ENCODE measurements around the gene ENPP5.

DNA sequence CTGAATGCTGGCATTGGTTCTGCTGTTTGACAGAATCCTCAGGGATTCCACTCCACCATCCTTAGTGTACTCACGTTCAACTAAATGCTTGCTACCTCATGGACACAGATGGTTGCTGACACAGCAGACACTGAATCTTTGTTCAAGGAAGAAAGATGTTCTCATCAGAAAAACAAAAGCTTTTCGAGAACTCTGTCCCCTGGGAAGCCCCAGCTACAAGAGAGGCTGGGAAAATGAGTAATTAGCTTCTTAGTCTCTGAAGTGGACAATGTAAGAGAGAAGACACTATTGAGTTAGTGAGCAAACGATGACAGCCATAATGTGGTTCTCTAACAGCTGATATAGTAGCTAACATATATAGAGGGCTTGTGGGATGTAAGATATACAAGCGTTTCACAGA lies 30.9 kb upstream of the ENPP5 start:
- TF ChIP-seq ZNF8 (CRISPR knock-in tag; IDR thresholded peaks at IDR 0.05): no peak
- TF ChIP-seq ZFP3 (CRISPR knock-in tag; IDR thresholded peaks at IDR 0.05): no peak
- TF ChIP-seq BACH2 (CRISPR knock-in tag; IDR thresholded peaks at IDR 0.05; ENCODE audit: borderline replicate concordance): no peak
- TF ChIP-seq, protein P1, sequence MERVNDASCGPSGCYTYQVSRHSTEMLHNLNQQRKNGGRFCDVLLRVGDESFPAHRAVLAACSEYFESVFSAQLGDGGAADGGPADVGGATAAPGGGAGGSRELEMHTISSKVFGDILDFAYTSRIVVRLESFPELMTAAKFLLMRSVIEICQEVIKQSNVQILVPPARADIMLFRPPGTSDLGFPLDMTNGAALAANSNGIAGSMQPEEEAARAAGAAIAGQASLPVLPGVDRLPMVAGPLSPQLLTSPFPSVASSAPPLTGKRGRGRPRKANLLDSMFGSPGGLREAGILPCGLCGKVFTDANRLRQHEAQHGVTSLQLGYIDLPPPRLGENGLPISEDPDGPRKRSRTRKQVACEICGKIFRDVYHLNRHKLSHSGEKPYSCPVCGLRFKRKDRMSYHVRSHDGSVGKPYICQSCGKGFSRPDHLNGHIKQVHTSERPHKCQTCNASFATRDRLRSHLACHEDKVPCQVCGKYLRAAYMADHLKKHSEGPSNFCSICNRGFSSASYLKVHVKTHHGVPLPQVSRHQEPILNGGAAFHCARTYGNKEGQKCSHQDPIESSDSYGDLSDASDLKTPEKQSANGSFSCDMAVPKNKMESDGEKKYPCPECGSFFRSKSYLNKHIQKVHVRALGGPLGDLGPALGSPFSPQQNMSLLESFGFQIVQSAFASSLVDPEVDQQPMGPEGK (CRISPR knock-in tag; IDR thresholded peaks at IDR 0.05; ENCODE audit: borderline replicate concordance): no peak

All from SK-N-SH treated with all-trans-retinoic acid at 6 μM for 48 hours (cell line).